GM12872 (cell line): ENCODE results near the gene TMEM184C.

Source experiments
- TF ChIP-seq, protein P1 (sequence below): IDR thresholded peaks from 3 replicates; pipeline ENCODE4 v1.5.1; 2011; ENCODE audit warnings: low read depth, mild to moderate bottlenecking, low read length, moderate library complexity; ENCODE audit not compliant: insufficient read depth

TMEM184C gene

GRCh38 chr4:147638365-147638764 lies 21.2 kb downstream of the TMEM184C start:
- TF ChIP-seq, protein P1, sequence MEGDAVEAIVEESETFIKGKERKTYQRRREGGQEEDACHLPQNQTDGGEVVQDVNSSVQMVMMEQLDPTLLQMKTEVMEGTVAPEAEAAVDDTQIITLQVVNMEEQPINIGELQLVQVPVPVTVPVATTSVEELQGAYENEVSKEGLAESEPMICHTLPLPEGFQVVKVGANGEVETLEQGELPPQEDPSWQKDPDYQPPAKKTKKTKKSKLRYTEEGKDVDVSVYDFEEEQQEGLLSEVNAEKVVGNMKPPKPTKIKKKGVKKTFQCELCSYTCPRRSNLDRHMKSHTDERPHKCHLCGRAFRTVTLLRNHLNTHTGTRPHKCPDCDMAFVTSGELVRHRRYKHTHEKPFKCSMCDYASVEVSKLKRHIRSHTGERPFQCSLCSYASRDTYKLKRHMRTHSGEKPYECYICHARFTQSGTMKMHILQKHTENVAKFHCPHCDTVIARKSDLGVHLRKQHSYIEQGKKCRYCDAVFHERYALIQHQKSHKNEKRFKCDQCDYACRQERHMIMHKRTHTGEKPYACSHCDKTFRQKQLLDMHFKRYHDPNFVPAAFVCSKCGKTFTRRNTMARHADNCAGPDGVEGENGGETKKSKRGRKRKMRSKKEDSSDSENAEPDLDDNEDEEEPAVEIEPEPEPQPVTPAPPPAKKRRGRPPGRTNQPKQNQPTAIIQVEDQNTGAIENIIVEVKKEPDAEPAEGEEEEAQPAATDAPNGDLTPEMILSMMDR, result no peak

DNA sequence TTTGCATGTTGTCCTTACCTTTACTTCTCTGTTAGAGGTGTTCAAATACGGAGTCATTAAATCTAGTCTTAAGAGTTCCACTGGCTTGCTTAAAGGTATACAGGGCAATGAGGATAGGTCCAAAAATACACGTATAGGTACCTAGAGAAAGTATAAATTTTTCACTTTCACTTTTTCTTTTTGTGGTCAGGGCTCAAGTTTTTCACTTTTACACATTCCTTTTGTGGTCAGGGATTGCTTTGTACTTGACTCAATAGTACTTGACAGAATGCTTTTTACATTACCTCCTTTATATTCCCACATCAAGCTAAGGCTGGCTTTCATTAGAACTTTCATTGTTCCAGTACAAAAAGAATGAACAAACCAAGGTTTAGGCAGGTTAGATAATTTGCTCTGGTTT lies 21.7 kb downstream of the TMEM184C start:
- TF ChIP-seq, protein P1, result no peak

DNA sequence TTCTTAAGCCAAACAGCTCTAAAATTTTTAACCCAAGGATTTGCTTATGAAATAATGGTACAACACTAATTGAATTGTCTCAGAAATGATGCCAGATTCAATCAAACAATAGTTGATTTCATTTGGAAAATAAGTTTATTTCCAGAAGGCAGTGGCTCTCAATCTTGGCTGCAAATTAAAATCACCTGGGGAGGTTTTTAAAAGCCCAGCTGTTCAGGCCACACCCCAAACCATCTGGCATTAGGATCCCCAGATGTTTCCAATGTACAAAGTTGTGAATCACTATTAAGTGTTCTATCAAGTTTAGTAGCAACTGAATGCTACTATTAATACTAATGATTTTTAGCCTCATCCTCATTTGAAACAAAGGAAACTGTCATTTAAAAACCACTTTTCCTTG lies 22.2 kb downstream of the TMEM184C start:
- TF ChIP-seq, protein P1, result no peak

DNA sequence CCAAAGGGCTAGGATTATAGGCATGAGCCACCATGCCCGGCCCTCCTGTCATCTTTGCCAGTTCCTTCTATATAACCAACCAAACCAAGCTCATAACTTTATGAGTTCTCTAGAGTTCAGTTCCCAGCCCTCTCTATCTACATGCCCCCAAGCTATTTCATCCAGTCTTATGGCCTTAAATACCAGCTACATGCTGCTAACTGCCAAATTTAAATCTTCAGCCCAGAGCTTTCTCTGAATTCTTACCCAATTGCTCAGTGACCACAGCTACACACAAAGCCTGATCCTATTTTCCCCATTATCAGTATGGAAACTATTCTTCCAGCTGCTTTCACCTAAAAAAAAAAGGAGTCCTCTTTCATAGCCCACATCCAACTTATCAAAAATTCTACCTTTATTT lies 23.1 kb downstream of the TMEM184C start:
- TF ChIP-seq, protein P1, result no peak

- TF ChIP-seq, protein P1, result no peak
Observed at GRCh38 chr4:147643616-147644015, 26.4 kb downstream of the TMEM184C start.

- TF ChIP-seq, protein P1, result no peak
Observed at GRCh38 chr4:147644471-147644870, 27.3 kb downstream of the TMEM184C start.

GRCh38 chr4:147645099-147645498 lies 27.9 kb downstream of the TMEM184C start:
- TF ChIP-seq, protein P1, result no peak

GRCh38 chr4:147648656-147649055 lies 31.5 kb downstream of the TMEM184C start:
- TF ChIP-seq, protein P1, result no peak
